ENCODE results near the gene KRTAP29-1.
"Not testable (repeated sequence)": the region's sequence is repeated elsewhere in the genome, so short reads cannot be mapped to it uniquely, and the experiment has no call there.

Gene KRTAP29-1

GRCh38 chr17:41298458-41299135 is 4.1 kb downstream of the KRTAP29-1 start:
- DNase-seq (ENCODE audit: low read depth) = no peak

DNA sequence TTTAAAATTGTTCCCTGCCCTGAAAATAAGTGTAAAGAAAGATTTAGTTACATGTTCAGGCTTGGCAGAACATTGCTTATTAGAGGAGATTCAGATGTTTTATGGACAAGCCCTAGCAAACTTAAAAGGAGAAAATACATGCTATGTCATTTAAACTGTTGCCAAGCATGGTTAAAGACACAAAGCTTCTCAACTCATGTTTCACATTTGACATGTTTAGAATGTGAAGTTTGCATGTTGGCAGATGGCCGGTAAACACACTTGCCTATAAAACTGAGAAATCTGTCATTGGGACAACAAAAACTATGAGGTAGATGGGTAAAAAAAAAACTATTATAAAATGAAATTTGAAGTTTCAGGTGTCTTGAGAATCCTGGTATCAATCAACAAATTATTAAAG is 5.8 kb downstream of the KRTAP29-1 start:
- no peak for DNase-seq (ENCODE audit: low read depth)

DNA sequence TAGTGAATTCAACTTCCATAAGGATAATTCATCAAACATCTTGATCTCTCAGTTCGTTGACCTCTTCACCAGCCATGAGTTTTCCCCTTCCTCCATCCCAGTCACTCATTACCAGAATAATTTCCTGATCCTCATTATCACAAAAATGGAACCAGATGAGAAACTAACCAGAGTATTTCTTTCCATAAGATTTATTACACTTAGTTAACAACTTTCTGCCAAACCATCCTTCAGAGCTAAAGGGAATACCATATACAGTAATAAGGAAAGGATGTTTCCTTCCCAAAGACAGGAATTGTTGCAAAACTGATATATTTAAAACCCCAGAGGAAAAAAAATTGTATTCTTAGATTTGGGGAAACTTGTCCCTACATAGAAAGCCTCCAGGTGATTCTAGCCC is 8.6 kb downstream of the KRTAP29-1 start:
- DNase-seq (ENCODE audit: low read depth) = no peak

GRCh38 chr17:41287050-41287449 is 15.6 kb downstream of the KRTAP29-1 start:
- DNase-seq (ENCODE audit: low read depth) = no peak

- DNase-seq (ENCODE audit: low read depth) = no peak
These were observed 18.1 kb downstream of the KRTAP29-1 start for GRCh38 chr17:41284546-41284945.

DNA sequence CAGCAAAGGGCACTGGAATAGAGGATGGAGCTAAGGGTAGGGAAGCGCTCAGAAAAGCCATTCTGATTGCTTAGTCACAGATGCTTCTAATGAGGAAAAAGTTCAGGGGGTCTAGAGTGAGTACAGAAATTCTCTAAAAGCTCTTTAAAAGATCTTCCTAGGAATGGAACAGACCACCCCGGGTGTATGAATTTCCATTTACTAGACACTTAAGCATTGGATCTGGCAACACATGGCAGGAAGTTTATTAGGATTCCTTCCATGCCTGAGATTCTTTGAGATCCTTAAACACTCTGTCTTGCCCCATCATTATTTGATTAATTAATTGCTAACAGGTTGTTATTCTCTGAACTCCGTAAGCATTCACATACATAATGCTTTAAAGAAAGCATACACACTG is 18.6 kb downstream of the KRTAP29-1 start:
- peak; percentile 18 for DNase-seq (ENCODE audit: low read depth)

DNA sequence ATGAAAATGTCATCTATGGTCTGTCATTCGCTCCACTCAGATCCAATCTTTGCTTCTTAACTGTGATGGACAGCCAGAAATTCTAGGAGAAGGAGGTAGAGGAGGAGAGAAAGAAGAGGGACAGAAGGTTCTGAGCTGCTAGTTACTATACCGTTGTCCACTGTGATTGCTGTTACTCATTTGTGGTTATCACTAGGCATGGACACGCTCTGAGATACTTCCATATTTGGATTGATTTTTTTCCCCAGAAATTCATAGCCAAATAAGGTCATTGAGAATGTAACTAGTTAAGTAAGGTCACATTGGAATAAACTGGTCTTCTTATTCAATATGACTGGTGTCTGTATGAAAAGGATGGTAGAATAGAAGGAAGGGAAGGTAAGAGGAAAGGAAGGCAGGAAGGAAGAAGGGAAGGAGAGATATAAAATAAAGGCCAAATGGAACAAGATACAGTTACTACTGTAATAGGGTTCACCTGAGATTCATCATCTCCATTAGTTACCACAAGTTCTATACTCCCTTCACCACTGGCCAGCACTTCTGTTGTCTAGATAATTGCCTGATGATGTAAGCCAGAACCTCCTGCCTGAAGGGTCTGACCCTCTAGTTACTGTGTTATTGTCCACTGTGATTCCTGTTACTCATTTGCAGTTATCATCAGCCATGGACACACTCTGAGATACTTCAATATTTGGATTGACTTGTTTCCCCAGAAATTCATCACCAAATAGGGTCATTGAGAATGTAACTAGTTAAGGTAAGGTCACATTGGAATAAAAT is 24.3 kb downstream of the KRTAP29-1 start:
- no peak for DNase-seq (ENCODE audit: low read depth)

GRCh38 chr17:41275648-41276190 is 26.9 kb downstream of the KRTAP29-1 start, which contains the start of gene KRTAP9-7:
Gene KRTAP9-7 (plus strand): TSS chr17:41275698. CDS start chr17:41275698, 0 bp downstream.
- not testable (repeated sequence) for DNase-seq (ENCODE audit: low read depth)

DNA sequence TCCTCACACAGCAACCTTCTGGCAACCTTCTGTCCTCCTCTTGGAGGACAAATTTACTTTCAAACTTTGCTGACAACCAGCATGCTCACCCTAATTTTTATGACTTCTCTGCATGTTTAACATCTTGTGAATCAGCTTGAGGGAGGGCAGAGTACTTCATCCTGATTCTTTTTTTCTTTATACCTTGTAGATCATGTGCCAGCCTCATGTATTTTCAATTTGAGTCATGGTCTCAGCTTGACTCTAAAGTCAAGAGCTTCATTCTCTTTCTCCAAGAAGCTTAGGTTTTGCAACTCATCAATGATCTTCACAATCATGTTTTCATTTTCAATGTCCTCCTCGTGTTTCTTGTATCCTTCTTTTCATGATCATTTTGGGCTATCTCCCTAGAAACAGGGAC is 30.8 kb downstream of the KRTAP29-1 start:
- no peak for DNase-seq (ENCODE audit: low read depth)

GRCh38 chr17:41271323-41271722 is 31.3 kb downstream of the KRTAP29-1 start:
- not testable (repeated sequence) for DNase-seq (ENCODE audit: low read depth)

- no peak for DNase-seq (ENCODE audit: low read depth)
These were observed 34.9 kb downstream of the KRTAP29-1 start for GRCh38 chr17:41267711-41268110.

DNA sequence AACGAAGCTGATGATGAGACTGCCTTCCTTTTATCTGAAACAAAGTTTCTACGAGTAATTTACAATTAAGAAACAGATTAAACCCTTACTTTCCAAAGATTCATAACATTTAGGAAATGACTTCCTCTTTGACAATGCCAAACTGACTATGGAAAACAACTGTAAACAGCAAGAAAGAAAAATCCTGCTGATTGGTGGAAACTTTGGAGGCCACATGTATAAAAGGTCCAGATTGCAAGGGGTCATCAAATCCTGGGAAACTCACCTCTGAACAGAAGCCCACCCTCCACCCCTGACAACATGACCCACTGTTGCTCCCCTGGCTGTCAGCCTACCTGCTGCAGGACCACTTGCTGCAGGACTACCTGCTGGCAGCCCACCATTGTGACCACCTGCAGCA is 37.6 kb downstream of the KRTAP29-1 start, which contains the start of gene KRTAP9-6:
KRTAP9-6 (plus strand) TSS at position 301 of the 400 bp plus-strand sequence; CDS start at position 301, 0 bp downstream.
- DNase-seq (ENCODE audit: low read depth) = no peak

DNA sequence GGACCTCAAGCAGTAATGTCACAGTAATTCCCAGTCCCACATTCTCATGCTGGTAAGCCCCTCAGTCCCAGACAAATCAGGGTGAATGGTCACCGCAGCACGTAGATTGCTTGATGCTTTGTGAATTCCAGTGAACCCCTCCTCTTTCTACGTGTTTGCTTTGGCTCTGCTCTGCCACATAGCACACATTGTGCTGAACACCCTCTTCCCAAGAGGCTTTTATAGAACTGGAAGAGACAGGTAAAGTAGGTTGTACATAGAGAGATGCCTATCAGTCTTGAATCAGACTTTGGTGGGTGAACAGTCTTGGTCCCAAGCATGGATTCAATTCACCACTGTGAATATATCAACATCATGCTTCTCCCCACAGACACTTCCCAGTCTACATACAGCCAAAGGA is 38.1 kb downstream of the KRTAP29-1 start:
- no peak for DNase-seq (ENCODE audit: low read depth)

GRCh38 chr17:41263212-41263611 is 39.4 kb downstream of the KRTAP29-1 start:
- no peak for DNase-seq (ENCODE audit: low read depth)

- no peak for DNase-seq (ENCODE audit: low read depth)
These were observed 44.2 kb downstream of the KRTAP29-1 start for GRCh38 chr17:41258406-41258805.

DNA sequence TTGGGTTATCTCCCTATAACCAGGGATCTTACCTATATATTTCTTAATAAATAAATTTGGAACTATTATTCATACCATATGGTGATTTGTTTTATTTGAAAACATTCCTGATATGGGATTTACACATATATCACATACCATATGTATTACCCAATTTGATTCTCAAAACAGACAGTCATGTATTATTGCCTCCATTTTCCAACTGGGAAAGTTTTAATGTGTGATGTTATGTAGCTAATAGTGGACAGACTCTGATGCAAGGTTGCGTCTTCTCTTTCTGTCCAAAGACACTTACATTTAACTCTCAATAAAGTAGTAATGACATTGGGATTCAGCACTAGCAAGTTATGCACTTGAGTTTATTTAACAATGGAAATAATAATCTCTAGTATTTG is 46.4 kb downstream of the KRTAP29-1 start:
- no peak for DNase-seq (ENCODE audit: low read depth)

DNA sequence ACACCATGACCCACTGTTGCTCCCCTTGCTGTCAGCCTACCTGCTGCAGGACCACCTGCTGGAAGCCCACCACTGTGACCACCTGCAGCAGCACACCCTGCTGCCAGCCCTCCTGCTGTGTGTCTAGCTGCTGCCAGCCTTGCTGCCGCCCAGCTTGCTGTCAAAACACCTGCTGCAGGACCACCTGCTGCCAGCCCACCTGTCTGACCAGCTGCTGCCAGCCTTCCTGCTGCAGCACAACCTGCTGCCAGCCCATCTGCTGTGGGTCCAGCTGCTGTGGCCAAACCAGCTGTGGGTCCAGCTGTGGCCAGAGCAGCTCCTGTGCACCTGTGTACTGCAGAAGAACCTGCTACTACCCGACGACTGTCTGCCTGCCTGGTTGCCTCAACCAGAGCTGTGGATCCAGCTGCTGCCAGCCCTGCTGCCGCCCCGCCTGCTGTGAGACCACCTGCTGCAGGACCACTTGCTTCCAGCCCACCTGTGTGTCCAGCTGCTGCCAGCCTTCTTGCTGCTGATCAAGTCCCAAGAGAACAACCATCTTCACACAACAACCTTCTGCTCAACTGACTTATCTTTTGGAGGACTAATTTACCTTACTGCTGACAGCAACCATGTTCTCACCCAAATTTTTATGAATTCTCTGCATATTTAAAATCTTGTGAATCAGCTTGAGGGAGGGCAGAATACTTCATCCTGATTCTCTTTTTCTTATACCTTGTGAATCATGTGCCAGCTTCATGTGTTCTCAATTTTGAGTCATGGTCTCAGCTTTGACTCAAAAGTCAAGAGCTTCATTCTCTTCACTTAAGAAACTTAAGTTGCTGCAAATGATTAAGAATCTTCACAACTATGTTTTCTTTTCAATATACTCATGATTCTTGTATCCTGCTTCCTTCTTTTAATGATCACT is 47.0 kb downstream of the KRTAP29-1 start, which contains the start of gene KRTAP9-9:
KRTAP9-9 (plus strand) TSS at position 4 of the 910 bp plus-strand sequence.
- DNase-seq (ENCODE audit: low read depth) = not testable (repeated sequence)

DNA sequence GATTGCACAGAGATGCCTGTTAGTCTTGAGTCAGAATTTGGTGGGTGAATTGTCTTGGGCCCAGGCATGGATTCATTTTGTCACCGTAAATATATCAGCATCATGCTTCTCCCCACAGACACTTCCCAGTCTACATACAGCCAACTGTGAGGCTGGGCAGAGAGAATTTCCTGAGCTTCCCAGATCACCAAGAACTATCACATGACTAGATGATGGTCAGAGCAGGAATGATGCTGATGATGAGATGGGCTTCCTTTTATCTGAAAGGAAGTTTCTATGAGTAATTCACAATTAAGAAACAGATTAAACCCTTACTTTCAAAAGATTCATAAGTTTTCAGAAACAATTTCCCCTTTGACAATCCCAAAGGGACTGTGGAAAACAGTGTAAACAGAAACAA is 47.8 kb downstream of the KRTAP29-1 start:
- no peak for DNase-seq (ENCODE audit: low read depth)

Data from amniotic epithelial cell (primary cell).